ENCODE measurements around the gene MSH4.

DNA sequence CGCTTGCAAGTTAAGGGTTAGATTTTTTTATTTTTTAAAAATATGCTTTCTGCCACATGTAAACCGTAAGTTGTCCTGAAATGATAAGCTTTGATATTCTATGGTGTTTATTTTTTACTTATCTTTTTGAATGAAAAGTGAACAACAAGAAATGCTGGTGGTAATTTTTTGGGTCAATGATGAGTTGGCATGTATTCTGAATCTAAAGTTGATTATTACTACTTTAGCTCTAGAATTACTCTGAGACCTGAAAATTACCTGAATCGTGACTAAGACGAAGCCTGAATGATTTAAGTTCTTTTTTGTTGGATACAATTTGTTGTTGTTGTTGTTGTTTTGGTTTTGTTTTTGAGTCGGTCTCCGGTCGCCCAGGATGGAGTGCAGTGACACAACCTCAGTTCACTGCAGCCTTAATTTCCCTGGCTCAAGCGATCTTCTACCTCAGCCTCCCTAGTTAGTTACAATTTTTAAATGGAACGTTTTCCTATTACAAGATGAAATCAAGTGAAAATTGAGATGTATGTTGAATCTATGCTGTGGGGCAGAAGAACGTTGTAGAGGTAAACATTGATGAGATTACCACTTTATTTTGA is 9.7 kb upstream of the MSH4 start:
- TF ChIP-seq POLR2A (IDR thresholded peaks at IDR 0.05) = no peak
- TF ChIP-seq, protein P1, sequence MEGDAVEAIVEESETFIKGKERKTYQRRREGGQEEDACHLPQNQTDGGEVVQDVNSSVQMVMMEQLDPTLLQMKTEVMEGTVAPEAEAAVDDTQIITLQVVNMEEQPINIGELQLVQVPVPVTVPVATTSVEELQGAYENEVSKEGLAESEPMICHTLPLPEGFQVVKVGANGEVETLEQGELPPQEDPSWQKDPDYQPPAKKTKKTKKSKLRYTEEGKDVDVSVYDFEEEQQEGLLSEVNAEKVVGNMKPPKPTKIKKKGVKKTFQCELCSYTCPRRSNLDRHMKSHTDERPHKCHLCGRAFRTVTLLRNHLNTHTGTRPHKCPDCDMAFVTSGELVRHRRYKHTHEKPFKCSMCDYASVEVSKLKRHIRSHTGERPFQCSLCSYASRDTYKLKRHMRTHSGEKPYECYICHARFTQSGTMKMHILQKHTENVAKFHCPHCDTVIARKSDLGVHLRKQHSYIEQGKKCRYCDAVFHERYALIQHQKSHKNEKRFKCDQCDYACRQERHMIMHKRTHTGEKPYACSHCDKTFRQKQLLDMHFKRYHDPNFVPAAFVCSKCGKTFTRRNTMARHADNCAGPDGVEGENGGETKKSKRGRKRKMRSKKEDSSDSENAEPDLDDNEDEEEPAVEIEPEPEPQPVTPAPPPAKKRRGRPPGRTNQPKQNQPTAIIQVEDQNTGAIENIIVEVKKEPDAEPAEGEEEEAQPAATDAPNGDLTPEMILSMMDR (IDR thresholded peaks at IDR 0.05) = no peak

Data from heart left ventricle (tissue), 13 donors.